GM12878 (cell line): ENCODE results near the gene CHP2. TPM values are rescaled to one million over a fixed set of nuclear protein-coding genes. Genes with fewer than 3 reads are reported as not detected.
A peak's percentile ranks its signal among the peaks of the same experiment; 100 is the strongest.

Experiments used
- ATAC-seq: fragments of 200-7000 bp; cut with Tn5 transposase; 3 replicates; pipeline ENCODE4 v1.9.1; 2020; ENCODE audit warnings: mild to moderate bottlenecking, moderate library complexity
- BruUV-seq: library from RNA; stranded (reverse); fragments of 400-500 nt; replicated peaks from 2 replicates; lab custom pipeline; 2021; lab: Mats Ljungman, UMichigan
- CTCF ChIA-PET: fragments of 300-600 bp; sonication (Branson Sonifier 250); formaldehyde crosslinking; extraction: SDS; loops from one replicate; lab custom pipeline; 2021; ENCODE audit warnings: inconsistent platforms; lab: Yijun Ruan, JAX
- POLR2A ChIA-PET: fragments of 350-600 bp; formaldehyde crosslinking; extraction: SDS; loops from one replicate; lab custom pipeline; 2021; ENCODE audit warnings: inconsistent platforms; lab: Charles Lee
- RAD21 ChIA-PET: fragments of 300-600 bp; sonication (Branson Sonifier 250); formaldehyde crosslinking; loops from one replicate; lab custom pipeline; 2023; ENCODE audit warnings: antibody characterized with exemption; ENCODE audit not compliant: unreplicated experiment; lab: Charles Lee
- SMC1A ChIA-PET: fragments of 300-600 bp; sonication (Branson Sonifier 250); formaldehyde crosslinking; loops from one replicate; lab custom pipeline; 2023; ENCODE audit not compliant: unreplicated experiment, uncharacterized antibody; lab: Charles Lee
- DNase-seq: peaks from one replicate; pipeline ENCODE4 v3.0.0-alpha.2; 2011; ENCODE audit warnings: low read depth, low spot score
- FAIRE-seq: peaks from 3 replicates; lab custom pipeline; 2011; peaks lifted over from hg19 to GRCh38; lab: Jason Lieb, UNC
- H2AFZ ChIP-seq: 2 replicates; pipeline ENCODE4 v1.6.0; 2011; ENCODE audit warnings: low read depth, low read length, control low read depth; ENCODE audit not compliant: control insufficient read depth
- H3K27ac ChIP-seq: 2 replicates; pipeline ENCODE4 v1.5.1; 2011; ENCODE audit warnings: control low read depth; ENCODE audit not compliant: control insufficient read depth, insufficient read depth
- H3K27me3 ChIP-seq, 2 experiments: replicated peaks in 1 of 2; 2 replicates each; pipeline versions ENCODE4 v1.6.0 to v1.6.1; 2011; ENCODE audit warnings: low read length in 1 of 2; ENCODE audit not compliant: control insufficient read depth in 2 of 2, insufficient read depth in 2 of 2
- H3K36me3 ChIP-seq, 2 experiments: 2 replicates each; pipeline ENCODE4 v1.5.1; 2011; ENCODE audit warnings: low read length in 1 of 2; ENCODE audit not compliant: control insufficient read depth in 2 of 2, insufficient read depth in 2 of 2
- H3K4me1 ChIP-seq: 2 replicates; pipeline ENCODE4 v1.6.1; 2011; ENCODE audit warnings: mild to moderate bottlenecking, low read length, moderate library complexity, mixed read lengths; ENCODE audit not compliant: control insufficient read depth, insufficient read depth
- H3K4me2 ChIP-seq: 2 replicates; pipeline ENCODE4 v1.6.0; 2011; ENCODE audit warnings: control low read depth; ENCODE audit not compliant: control insufficient read depth, insufficient read depth
- H3K4me3 ChIP-seq: fragments of 200-600 bp; sonication (generic); 2 replicates; pipeline ENCODE4 v1.5.1; 2016
- H3K79me2 ChIP-seq: 2 replicates; pipeline ENCODE4 v1.6.0; 2011; ENCODE audit warnings: low read length; ENCODE audit not compliant: control insufficient read depth, insufficient read depth
- H3K9ac ChIP-seq: 2 replicates; pipeline ENCODE4 v1.8.0; 2011; ENCODE audit warnings: low read length, control low read depth, mixed read lengths; ENCODE audit not compliant: control insufficient read depth, insufficient read depth
- H3K9me3 ChIP-seq: replicated peaks from 3 replicates; pipeline ENCODE4 v1.5.1; 2011; ENCODE audit warnings: mild to moderate bottlenecking, low read length; ENCODE audit not compliant: control insufficient read depth, insufficient read depth
- H4K20me1 ChIP-seq: 2 replicates; pipeline ENCODE4 v1.6.0; 2011; ENCODE audit not compliant: control insufficient read depth, insufficient read depth
- CTCF ChIP-seq, 3 experiments: IDR thresholded peaks in 2 of 3; conservative IDR thresholded peaks in 1 of 3; 2 replicates each; pipeline ENCODE4 v1.5.1; 2011; ENCODE audit warnings: low read depth in 3 of 3, low read length in 3 of 3, mild to moderate bottlenecking in 3 of 3, control low read depth in 2 of 3, moderate library complexity in 2 of 3, inconsistent platforms in 1 of 3, mixed read lengths in 1 of 3; ENCODE audit not compliant: control insufficient read depth in 2 of 3, insufficient read depth in 1 of 3; ENCODE audit errors: extremely low read depth in 1 of 3
- E2F4 ChIP-seq: IDR thresholded peaks from 2 replicates; pipeline ENCODE4 v1.6.1; 2012; ENCODE audit warnings: low read depth, low read length, improper control_type of control experiment
- NR2C2 ChIP-seq: IDR thresholded peaks from 2 replicates; pipeline ENCODE4 v1.6.1; 2011; ENCODE audit warnings: borderline replicate concordance, low read depth; ENCODE audit not compliant: control insufficient read depth, insufficient read length
- POLR2AphosphoS5 ChIP-seq: IDR thresholded peaks from 2 replicates; pipeline ENCODE4 v1.6.1; 2011; ENCODE audit warnings: mild to moderate bottlenecking, low read length, inconsistent platforms
- RAD21 ChIP-seq: IDR thresholded peaks from 2 replicates; pipeline ENCODE4 v1.6.1; 2011; ENCODE audit warnings: mild to moderate bottlenecking, low read depth, low read length, moderate library complexity; ENCODE audit not compliant: insufficient read depth
- RUNX3 ChIP-seq: IDR thresholded peaks from 2 replicates; pipeline ENCODE4 v1.6.1; 2012; ENCODE audit warnings: low read length, inconsistent platforms
- SMARCA5 ChIP-seq: fragments of 450-650 bp; IDR thresholded peaks from 2 replicates; pipeline ENCODE4 v1.6.1; 2017; ENCODE audit warnings: mild to moderate bottlenecking
- SMC3 ChIP-seq: IDR thresholded peaks from 2 replicates; pipeline ENCODE4 v1.6.1; 2011; ENCODE audit warnings: low read length, improper control_type of control experiment, borderline replicate concordance
- TBL1XR1 ChIP-seq: IDR thresholded peaks from 2 replicates; pipeline ENCODE4 v1.6.1; 2012; ENCODE audit warnings: low read depth, low read length, improper control_type of control experiment
- YBX1 ChIP-seq: fragments of 450-650 bp; IDR thresholded peaks from 2 replicates; pipeline ENCODE4 v1.6.1; 2016; ENCODE audit warnings: antibody characterized with exemption
- YY1 ChIP-seq: IDR thresholded peaks from 2 replicates; pipeline ENCODE4 v1.6.1; 2011; ENCODE audit warnings: low read depth, mild to moderate bottlenecking, low read length
- WGBS: methylation state at CpG from one replicate; pipeline ENCODE4 v1.1.6; 2016; ENCODE audit warnings: low lambda C conversion rate; ENCODE audit not compliant: insufficient replicate concordance, insufficient coverage; ENCODE audit errors: missing lambda C conversion rate; 5-methylcytosine and 5-hydroxymethylcytosine counted together
- in situ Hi-C: fragments of 300-500 bp; cut with MboI; formaldehyde crosslinking; loops from 9 replicates; pipeline ENCODE4 v1.14.3; 2018; ENCODE audit warnings: mixed read lengths
- intact Hi-C: fragments of 100-400 bp; cut with micrococcal nuclease; formaldehyde crosslinking; loops from one replicate; pipeline ENCODE4 v1.14.2; 2022; ENCODE audit not compliant: unreplicated experiment
- polyA plus RNA-seq, 11 experiments: library from polyadenylated mRNA; depleted of rRNA in 4 of 11; unstranded in 6 of 11; stranded (reverse) in 5 of 11; fragments of >200 nt; fragmentation: Nextera tagmentation in 4 of 11; fragmentation: Illumina TruSeq in 1 of 11; extraction: Ambion mirVana in 4 of 11; extraction: Trizol in 1 of 11; gene quantifications; 1 replicate in 1 of 11; 2 replicates in 10 of 11; pipeline versions ENCODE4 v1.2.1 to v1.2.3, GENCODE V29; 2011 to 2016; ENCODE audit warnings: inconsistent platforms in 2 of 11, missing spikeins in 2 of 11, low read depth in 1 of 11
- total RNA-seq, 4 experiments: library from RNA; depleted of rRNA in 3 of 4; stranded (reverse); fragments of >200 nt in 3 of 4; fragmentation: Illumina TruSeq in 1 of 4; extraction: Trizol in 1 of 4; gene quantifications; 2 replicates each; pipeline versions ENCODE4 v1.2.1 to v1.2.3, GENCODE V29; 2013 to 2021

CHP2 gene
- total and polyA plus RNA-seq, 10 of the 15 experiments (the other 5 are each of a cell fraction or from before 2014, with no cell fraction given): not detected

GRCh38 chr16:23801378-23801777 is 46.6 kb downstream of the CHP2 start:
- FAIRE-seq: peak; percentile 79

More at GRCh38 chr16:23801378-23801777, 46.6 kb downstream of the CHP2 start:
- in situ Hi-C loops: loop anchor here (5.0 kb wide), 1 partner anchor 211 kb away; no protein-coding TSS in a partner anchor
- WGBS: 0% methylated on average over 4 of the region's 5 CpGs
- H3K9ac ChIP-seq: no peak overlapping the region
- no peak overlapping the region for H3K4me2 ChIP-seq
- H2AFZ ChIP-seq: no peak overlapping the region
- no peak overlapping the region for H3K4me3 ChIP-seq
- no peak overlapping the region for H3K27ac ChIP-seq
- ATAC-seq (peak; percentile 83), DNase-seq (no peak)
- CTCF ChIA-PET: interaction anchor here (0.5 to 14.9 kb wide), 32 partner anchors 10 to 727 kb away, joined by 3 to 425 read pairs (median 4); partner anchors contain the start of gene PLK1
- BruUV-seq: no TSS peak
- H3K27me3 ChIP-seq: no peaks in the 10 kb centered on the region
- H3K79me2 ChIP-seq: no peaks in the 10 kb centered on the region
- SMC1A ChIA-PET: interaction anchor here (0.6 to 7.6 kb wide), 17 partner anchors 8 to 707 kb away, joined by 3 to 85 read pairs (median 6); no protein-coding TSS in a partner anchor
- H3K9me3 ChIP-seq: no peaks in the 10 kb centered on the region; the same call in 2 of the 3 replicates
- H3K36me3 ChIP-seq: no peaks in the 10 kb centered on the region
- 0 out of 2 replicates have a peak, but pooled peaks have one; percentile 39 for TF ChIP-seq TBL1XR1
- peak; percentile 43 for TF ChIP-seq RUNX3
- peak; percentile 74 to 85 (median 79) for TF ChIP-seq CTCF (IDR thresholded peaks at IDR 0.05 in 2 of 3, conservative IDR thresholded peaks at IDR 0.05 in 1 of 3; ENCODE audit: control insufficient read depth in 2 of 3, extremely low read depth in 1 of 3, insufficient read depth in 1 of 3, low read depth in 3 of 3, low read length in 3 of 3)
- no peak for TF ChIP-seq E2F4
- no peak for TF ChIP-seq NR2C2
- peak; percentile 34; the same call in 1 of the 2 replicates for TF ChIP-seq YY1
- TF ChIP-seq POLR2AphosphoS5: no peak
- 0 out of 2 replicates have a peak, but pooled peaks have one; percentile 22 for TF ChIP-seq SMARCA5
- TF ChIP-seq YBX1: no peak
- TF ChIP-seq SMC3: peak; percentile 94
- peak; percentile 92 for TF ChIP-seq RAD21
- H4K20me1 ChIP-seq: no peaks in the 10 kb centered on the region
- peaks cover 11% of the 10 kb centered on the region for H3K4me1 ChIP-seq
- POLR2A ChIA-PET: no interaction called here
- intact Hi-C loops: loop anchor here (1.0 to 5.0 kb wide), 2 partner anchors 101 to 235 kb away; no protein-coding TSS in a partner anchor
- RAD21 ChIA-PET: interaction anchor here (0.6 to 2.2 kb wide), 11 partner anchors 26 to 703 kb away, joined by 3 to 11 read pairs (median 3); no protein-coding TSS in a partner anchor
